ENCODE data around the gene GSPT1. TPM values are rescaled to one million over a fixed set of nuclear protein-coding genes. Genes with fewer than 3 reads are reported as not detected.

GSPT1 gene
- total and polyA plus RNA-seq, 9 of the 15 experiments (the other 6 are each of a cell fraction or from before 2014, with no cell fraction given), result 63.8 to 269 (median 148) TPM

GRCh38 chr16:11824362-11824761 is 91.4 kb downstream of the GSPT1 start:
- WGBS (ENCODE audit: insufficient coverage, low coverage, missing lambda C conversion rate), result 7% methylated on average over 5 of the region's 5 CpGs
- Histone ChIP-seq H3K36me3 (ENCODE audit: control insufficient read depth, insufficient read depth, low read length) (no peaks in the 10 kb centered on the region), H3K9me3 (replicated peaks; ENCODE audit: control insufficient read depth, insufficient read depth, low read depth, low read length) (no peaks in the 10 kb centered on the region), H4K20me1 (replicated peaks; ENCODE audit: control insufficient read depth, insufficient read depth, low read length) (no peaks in the 10 kb centered on the region), H3K27ac (ENCODE audit: extremely low read depth, low read depth, low read length) (no peak overlapping the region), H3K4me3 (no peak overlapping the region), H3K79me2 (ENCODE audit: control insufficient read depth, insufficient read depth, low read length) (no peaks in the 10 kb centered on the region), H3K9ac (ENCODE audit: insufficient read depth in 1 of 2, low read depth in 2 of 2, low read length in 2 of 2) (no peak overlapping the region), H2AFZ (ENCODE audit: low read depth, low read length) (no peak overlapping the region), H3K27me3 (ENCODE audit: control insufficient read depth in 2 of 2, insufficient read depth in 2 of 2, low read length in 2 of 2) (no peaks in the 10 kb centered on the region), H3K9me1 (ENCODE audit: control insufficient read depth, insufficient read depth, low read length) (no peaks in the 10 kb centered on the region), H3K4me1 (replicated peaks in 1 of 2; ENCODE audit: control insufficient read depth in 2 of 2, insufficient read depth in 2 of 2, low read length in 2 of 2) (peaks cover 0 to 6% of the 10 kb centered on the region in 2 experiments; a peak in 1 of 5 replicates), H3K4me2 (ENCODE audit: insufficient read depth, low read length) (no peak overlapping the region)
- POLR2A ChIA-PET, result interaction anchor here (2.0 kb wide), 1 partner anchor 16 kb away, joined by 4 read pairs; no protein-coding TSS in a partner anchor
- no peak for DNase-seq (ENCODE audit: extremely low read depth in 1 of 4, low spot score in 3 of 4)
- 0 out of 2 replicates have a peak, but pooled peaks have one; percentile 33 for TF ChIP-seq ZNF766 (CRISPR knock-in tag; conservative IDR thresholded peaks at IDR 0.05)
- TF ChIP-seq CEBPG (CRISPR knock-in tag; IDR thresholded peaks at IDR 0.05), result no peak
- peak in 1 of 2 experiments; percentile 69; a peak in 2 of 4 replicates for TF ChIP-seq CEBPG (tag; conservative IDR thresholded peaks at IDR 0.05 in 1 of 2, IDR thresholded peaks at IDR 0.05 in 1 of 2)
- no peak for TF ChIP-seq PBX2 (CRISPR knock-in tag; IDR thresholded peaks at IDR 0.05; ENCODE audit: low read depth)
- TF ChIP-seq PBX2 (tag; conservative IDR thresholded peaks at IDR 0.05; ENCODE audit: low read depth), result peak; percentile 46
- no peak for TF ChIP-seq ZNF274 (IDR thresholded peaks at IDR 0.05; ENCODE audit: borderline replicate concordance, low read depth, low read length)
- TF ChIP-seq DDX20 (tag; IDR thresholded peaks at IDR 0.05; ENCODE audit: low read depth), result no peak
- no peak for TF ChIP-seq NR2C1 (IDR thresholded peaks at IDR 0.05)
- no peak for TF ChIP-seq NR2C1 (tag; IDR thresholded peaks at IDR 0.05)
- no peak for TF ChIP-seq CREBBP (IDR thresholded peaks at IDR 0.05; ENCODE audit: low read depth, low read length)
- TF ChIP-seq DACH1 (IDR thresholded peaks at IDR 0.05; ENCODE audit: partially characterized antibody), result peak; percentile 21
- TF ChIP-seq PHF20 (IDR thresholded peaks at IDR 0.05; ENCODE audit: partially characterized antibody), result no peak
- TF ChIP-seq ZNF212 (CRISPR knock-in tag; IDR thresholded peaks at IDR 0.05), result no peak
- TF ChIP-seq CEBPB (tag; IDR thresholded peaks at IDR 0.05), result peak; percentile 70
- TF ChIP-seq ZNF449 (CRISPR knock-in tag; IDR thresholded peaks at IDR 0.05), result peak; percentile 97; the same call in 1 of the 2 replicates
- TF ChIP-seq PHB2 (IDR thresholded peaks at IDR 0.05; ENCODE audit: low read depth), result no peak
- peak; percentile 63; the same call in 1 of the 2 replicates for TF ChIP-seq ESRRA (IDR thresholded peaks at IDR 0.05; ENCODE audit: borderline replicate concordance, low read depth)
- no peak for TF ChIP-seq NR2C2 (CRISPR knock-in tag; IDR thresholded peaks at IDR 0.05)
- peak; percentile 43; the same call in 1 of the 2 replicates for TF ChIP-seq NR2C2 (tag; IDR thresholded peaks at IDR 0.05)
- CTCF ChIA-PET (ENCODE audit: low intra/inter-chr PET ratio), result no interaction called here
- intact Hi-C loops (cut with micrococcal nuclease), result no loop called here
- BruUV-seq (replicated peaks), result no TSS peak
- FAIRE-seq, result no peak
- in situ Hi-C loops (cut with MboI), result no loop called here
- ATAC-seq, result no peak

Measured in K562 (cell line).